ENCODE data around the gene DCDC1. TPM values are rescaled to one million over a fixed set of nuclear protein-coding genes. Genes with fewer than 3 reads are reported as not detected.

DCDC1 gene
- polyA plus RNA-seq, 4 donors, result 0.87 TPM; not detected in 3

DNA sequence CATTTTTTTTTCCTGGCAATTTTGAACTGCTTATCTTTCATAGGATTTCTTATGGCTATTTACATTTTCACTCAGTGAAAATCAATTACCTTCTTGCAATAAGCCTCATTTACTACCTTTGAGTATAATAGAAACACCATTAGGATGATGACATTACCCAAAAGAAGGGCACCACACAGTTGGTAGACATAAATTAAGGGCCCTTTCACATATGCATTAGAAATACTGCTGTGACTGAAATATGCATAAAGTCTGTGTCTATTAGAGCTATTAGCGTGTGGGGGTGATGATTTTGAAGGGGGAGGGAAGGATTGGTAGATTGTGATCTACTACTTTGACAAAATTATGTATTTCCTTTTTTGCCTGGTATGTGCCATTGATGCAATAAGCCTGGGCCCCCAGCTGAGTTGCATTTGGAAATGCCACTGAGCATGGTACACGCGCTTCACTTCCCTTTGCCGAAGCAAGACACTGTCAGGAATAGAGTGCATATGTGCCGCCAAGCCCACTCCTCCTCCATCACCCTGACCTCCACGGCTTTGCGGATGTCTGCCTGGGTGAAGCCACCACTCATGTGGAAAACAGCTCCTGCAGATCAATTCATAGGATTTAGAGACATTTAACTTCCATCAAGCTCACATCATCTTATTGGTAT lies 339.3 kb downstream of the DCDC1 start:
- Histone ChIP-seq H3K9me3 (ENCODE audit: control insufficient read depth in 2 of 2, insufficient read depth in 1 of 2, low read depth in 1 of 2, low read length in 1 of 2) (no peaks in the 10 kb centered on the region), H3K4me1 (ENCODE audit: control insufficient read depth in 3 of 3, insufficient read depth in 2 of 3, low read depth in 1 of 3, low read length in 2 of 3) (no peaks in the 10 kb centered on the region), H3K4me3 (ENCODE audit: low read depth in 1 of 3, low read length in 3 of 3) (no peak overlapping the region), H3K36me3 (ENCODE audit: control insufficient read depth in 3 of 3, insufficient read depth in 2 of 3, low read depth in 1 of 3, low read length in 3 of 3) (no peaks in the 10 kb centered on the region), H3K27ac (ENCODE audit: low read depth in 1 of 3, low read length in 2 of 3) (no peak overlapping the region), H3K27me3 (ENCODE audit: control insufficient read depth in 3 of 3, insufficient read depth in 3 of 3, low read length in 3 of 3) (no peaks in the 10 kb centered on the region)
- DNase-seq, result no peak
- 81 to 85% (median 83%) methylated on average over 7 of the region's 7 CpGs for WGBS, 3 donors
- no peak for FAIRE-seq

DNA sequence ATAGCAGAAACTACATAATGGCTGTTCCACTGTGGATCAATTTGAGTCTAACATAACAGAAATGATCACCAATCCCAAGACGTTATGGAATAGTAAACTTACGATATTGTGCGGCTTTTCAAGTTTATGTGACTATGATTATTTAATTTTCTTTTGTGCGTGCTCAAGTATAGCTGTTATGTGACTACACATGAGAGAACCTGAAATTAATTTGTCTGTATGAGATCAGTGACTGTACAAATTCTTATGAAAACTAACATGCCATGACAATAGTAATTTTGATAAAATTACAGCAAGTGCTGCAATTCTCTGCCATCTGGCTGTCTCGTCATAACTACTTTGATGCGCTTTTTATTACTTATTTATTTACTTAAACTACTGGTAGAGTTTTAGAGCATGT lies 343.2 kb downstream of the DCDC1 start:
- FAIRE-seq, result no peak
- H3K27me3 ChIP-seq (ENCODE audit: control insufficient read depth in 3 of 3, insufficient read depth in 3 of 3, low read length in 3 of 3), result no peaks in the 10 kb centered on the region

DNA sequence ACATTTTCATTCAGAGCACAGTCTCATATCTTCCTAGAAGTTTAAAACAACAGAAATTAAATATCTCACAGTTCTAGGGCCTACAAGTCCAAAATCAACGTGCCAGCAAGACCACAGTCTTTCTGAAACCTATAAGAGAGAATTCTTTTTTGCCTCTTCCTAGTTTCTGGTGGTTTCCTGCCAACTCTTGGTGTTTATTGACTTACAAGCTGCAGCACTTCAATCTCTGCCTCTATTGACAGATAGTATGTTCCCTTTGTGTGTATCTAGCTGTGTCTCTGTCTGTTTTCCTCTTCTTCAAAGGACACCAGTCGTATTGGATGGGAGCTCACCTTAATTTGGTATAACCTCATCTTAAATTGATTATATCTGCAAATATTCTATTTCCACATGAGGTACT lies 347.5 kb downstream of the DCDC1 start:
- Histone ChIP-seq H3K36me3 (ENCODE audit: control insufficient read depth in 3 of 3, insufficient read depth in 2 of 3, low read depth in 1 of 3, low read length in 3 of 3) (no peaks in the 10 kb centered on the region), H3K27me3 (ENCODE audit: control insufficient read depth in 3 of 3, insufficient read depth in 3 of 3, low read length in 3 of 3) (no peaks in the 10 kb centered on the region), H3K9me3 (ENCODE audit: control insufficient read depth in 2 of 2, insufficient read depth in 1 of 2, low read depth in 1 of 2, low read length in 1 of 2) (no peaks in the 10 kb centered on the region), H3K27ac (ENCODE audit: low read depth in 1 of 3, low read length in 2 of 3) (no peak overlapping the region), H3K4me1 (ENCODE audit: control insufficient read depth in 3 of 3, insufficient read depth in 2 of 3, low read depth in 1 of 3, low read length in 2 of 3) (no peaks in the 10 kb centered on the region), H3K4me3 (ENCODE audit: low read depth in 1 of 3, low read length in 3 of 3) (no peak overlapping the region)
- WGBS, 3 donors, result 22 to 67% (median 44%) methylated on average over 2 of the region's 2 CpGs
- FAIRE-seq, result no peak
- no peak for DNase-seq

More for the DNA sequence above, 343.2 kb downstream of the DCDC1 start:
- Histone ChIP-seq H3K4me1 (ENCODE audit: control insufficient read depth in 3 of 3, insufficient read depth in 2 of 3, low read depth in 1 of 3, low read length in 2 of 3) (no peaks in the 10 kb centered on the region), H3K9me3 (ENCODE audit: control insufficient read depth in 2 of 2, insufficient read depth in 1 of 2, low read depth in 1 of 2, low read length in 1 of 2) (no peaks in the 10 kb centered on the region), H3K36me3 (ENCODE audit: control insufficient read depth in 3 of 3, insufficient read depth in 2 of 3, low read depth in 1 of 3, low read length in 3 of 3) (no peaks in the 10 kb centered on the region), H3K27ac (ENCODE audit: low read depth in 1 of 3, low read length in 2 of 3) (no peak overlapping the region), H3K4me3 (ENCODE audit: low read depth in 1 of 3, low read length in 3 of 3) (no peak overlapping the region)
- 79 to 85% (median 79%) methylated on average over 6 of the region's 6 CpGs for WGBS, 3 donors
- no peak for DNase-seq

GRCh38 chr11:31019786-31020185 lies 349.8 kb downstream of the DCDC1 start:
- DNase-seq (no peak), FAIRE-seq (no peak)
- Histone ChIP-seq H3K36me3 (ENCODE audit: control insufficient read depth in 3 of 3, insufficient read depth in 2 of 3, low read depth in 1 of 3, low read length in 3 of 3) (no peaks in the 10 kb centered on the region), H3K9me3 (ENCODE audit: control insufficient read depth in 2 of 2, insufficient read depth in 1 of 2, low read depth in 1 of 2, low read length in 1 of 2) (no peaks in the 10 kb centered on the region), H3K27me3 (ENCODE audit: control insufficient read depth in 3 of 3, insufficient read depth in 3 of 3, low read length in 3 of 3) (no peaks in the 10 kb centered on the region), H3K4me3 (ENCODE audit: low read depth in 1 of 3, low read length in 3 of 3) (no peak overlapping the region), H3K27ac (ENCODE audit: low read depth in 1 of 3, low read length in 2 of 3) (no peak overlapping the region), H3K4me1 (ENCODE audit: control insufficient read depth in 3 of 3, insufficient read depth in 2 of 3, low read depth in 1 of 3, low read length in 2 of 3) (no peaks in the 10 kb centered on the region)
- WGBS, 3 donors, result 39 to 59% (median 56%) methylated on average over 4 of the region's 4 CpGs

DNA sequence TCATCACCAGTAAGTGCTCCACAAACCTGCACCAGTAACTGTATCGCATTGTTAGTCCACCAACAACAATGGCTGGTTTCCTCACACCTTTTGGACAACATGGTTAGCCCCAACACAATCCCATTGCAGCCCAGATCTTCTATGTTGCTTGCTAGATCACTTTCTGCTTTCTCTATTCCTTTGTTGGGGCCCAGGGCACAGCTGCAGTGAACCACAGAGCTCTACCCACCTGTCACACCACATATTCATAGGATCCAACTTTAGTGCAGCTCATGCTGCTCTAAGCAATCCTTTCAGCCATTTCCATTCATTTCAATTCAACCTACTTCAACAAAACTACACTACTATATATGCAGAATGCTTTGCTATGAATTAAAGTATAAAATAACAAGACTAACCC lies 364.3 kb downstream of the DCDC1 start:
- no peak for FAIRE-seq

DNA sequence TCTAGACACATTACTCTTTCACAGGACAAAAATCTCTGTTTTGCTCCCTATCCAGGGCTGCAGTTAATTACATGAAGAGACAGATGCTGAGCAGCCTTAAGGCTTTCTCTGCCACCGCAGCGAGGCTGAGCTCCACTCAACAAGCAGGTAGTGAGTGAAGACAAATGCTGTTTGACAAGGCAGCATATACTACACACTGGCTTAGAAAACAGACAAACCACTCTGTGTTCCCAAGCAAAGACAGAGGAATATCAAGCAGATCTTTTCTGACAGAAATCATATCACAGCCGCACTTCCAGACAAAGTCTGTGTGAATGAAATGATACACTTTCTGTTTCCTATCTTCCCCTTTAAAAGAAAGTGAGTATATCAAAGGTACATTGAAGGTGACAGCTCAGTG lies 368.1 kb downstream of the DCDC1 start:
- Histone ChIP-seq H3K36me3 (ENCODE audit: control insufficient read depth in 3 of 3, insufficient read depth in 2 of 3, low read depth in 1 of 3, low read length in 3 of 3) (no peaks in the 10 kb centered on the region), H3K4me3 (ENCODE audit: low read depth in 1 of 3, low read length in 3 of 3) (no peak overlapping the region), H3K27me3 (ENCODE audit: control insufficient read depth in 3 of 3, insufficient read depth in 3 of 3, low read length in 3 of 3) (no peaks in the 10 kb centered on the region), H3K27ac (ENCODE audit: low read depth in 1 of 3, low read length in 2 of 3) (no peak overlapping the region), H3K4me1 (ENCODE audit: control insufficient read depth in 3 of 3, insufficient read depth in 2 of 3, low read depth in 1 of 3, low read length in 2 of 3) (no peaks in the 10 kb centered on the region), H3K9me3 (ENCODE audit: control insufficient read depth in 2 of 2, insufficient read depth in 1 of 2, low read depth in 1 of 2, low read length in 1 of 2) (no peaks in the 10 kb centered on the region)
- WGBS, 3 donors, result 67 to 89% (median 80%) methylated on average over 3 of the region's 3 CpGs
- DNase-seq (no peak), FAIRE-seq (no peak)

More for the DNA sequence above, 364.3 kb downstream of the DCDC1 start:
- Histone ChIP-seq H3K27me3 (ENCODE audit: control insufficient read depth in 3 of 3, insufficient read depth in 3 of 3, low read length in 3 of 3) (no peaks in the 10 kb centered on the region), H3K4me3 (ENCODE audit: low read depth in 1 of 3, low read length in 3 of 3) (no peak overlapping the region), H3K27ac (ENCODE audit: low read depth in 1 of 3, low read length in 2 of 3) (no peak overlapping the region), H3K4me1 (ENCODE audit: control insufficient read depth in 3 of 3, insufficient read depth in 2 of 3, low read depth in 1 of 3, low read length in 2 of 3) (no peaks in the 10 kb centered on the region), H3K36me3 (ENCODE audit: control insufficient read depth in 3 of 3, insufficient read depth in 2 of 3, low read depth in 1 of 3, low read length in 3 of 3) (no peaks in the 10 kb centered on the region), H3K9me3 (ENCODE audit: control insufficient read depth in 2 of 2, insufficient read depth in 1 of 2, low read depth in 1 of 2, low read length in 1 of 2) (no peaks in the 10 kb centered on the region)
- 83 to 88% (median 87%) methylated on average over 1 of the region's 1 CpG for WGBS, 3 donors
- no peak for DNase-seq

DNA sequence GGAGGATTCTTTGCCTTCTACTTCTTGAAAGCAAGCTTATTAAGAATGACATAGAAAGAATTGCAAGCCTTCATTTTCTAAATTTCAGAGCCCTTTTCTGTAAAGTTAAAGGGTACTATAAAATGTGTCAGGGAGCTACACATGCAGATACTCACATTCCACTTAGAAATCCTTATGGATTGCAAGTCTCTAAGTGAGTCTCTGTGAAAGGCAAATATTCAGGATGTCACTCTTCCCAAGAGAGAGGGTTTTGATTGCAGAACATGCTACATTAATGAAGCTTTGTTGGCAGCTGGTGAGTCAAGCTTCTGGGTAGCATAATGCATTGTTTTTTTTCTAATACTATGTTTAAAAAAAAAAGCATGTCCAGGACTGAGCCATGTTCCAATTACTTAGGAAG lies 369.2 kb downstream of the DCDC1 start:
- Histone ChIP-seq H3K27me3 (ENCODE audit: control insufficient read depth in 3 of 3, insufficient read depth in 3 of 3, low read length in 3 of 3) (no peaks in the 10 kb centered on the region), H3K4me1 (ENCODE audit: control insufficient read depth in 3 of 3, insufficient read depth in 2 of 3, low read depth in 1 of 3, low read length in 2 of 3) (no peaks in the 10 kb centered on the region), H3K4me3 (ENCODE audit: low read depth in 1 of 3, low read length in 3 of 3) (no peak overlapping the region), H3K36me3 (ENCODE audit: control insufficient read depth in 3 of 3, insufficient read depth in 2 of 3, low read depth in 1 of 3, low read length in 3 of 3) (no peaks in the 10 kb centered on the region), H3K9me3 (ENCODE audit: control insufficient read depth in 2 of 2, insufficient read depth in 1 of 2, low read depth in 1 of 2, low read length in 1 of 2) (no peaks in the 10 kb centered on the region), H3K27ac (ENCODE audit: low read depth in 1 of 3, low read length in 2 of 3) (no peak overlapping the region)
- no peak for DNase-seq
- FAIRE-seq, result no peak

DNA sequence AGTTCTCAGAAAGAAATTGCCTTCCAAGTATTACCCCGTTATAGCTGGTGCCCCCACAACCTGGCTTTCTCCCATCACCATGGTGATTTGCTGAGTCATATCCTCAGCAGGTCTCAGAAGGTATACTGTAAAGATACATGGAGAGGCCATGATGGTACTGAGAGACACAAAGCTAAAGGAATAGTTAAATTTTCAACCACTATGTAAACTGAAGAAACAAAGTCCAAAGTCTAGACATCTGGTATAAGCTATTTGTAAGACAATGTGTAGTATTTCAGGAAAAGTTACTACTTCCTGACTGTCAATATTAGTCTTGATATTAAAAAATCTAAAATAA lies 377.1 kb downstream of the DCDC1 start:
- H3K4me3 ChIP-seq (ENCODE audit: low read depth in 1 of 3, low read length in 3 of 3), result no peak overlapping the region
- peak overlapping the region in 1 of 3 donors; percentile 29 for H3K27ac ChIP-seq (ENCODE audit: low read depth in 1 of 3, low read length in 2 of 3)
- H3K9me3 ChIP-seq (ENCODE audit: control insufficient read depth in 2 of 2, insufficient read depth in 1 of 2, low read depth in 1 of 2, low read length in 1 of 2), result no peaks in the 10 kb centered on the region
- DNase-seq, result peak in 1 of 2 donors; percentile 77
- H3K36me3 ChIP-seq (ENCODE audit: control insufficient read depth in 3 of 3, insufficient read depth in 2 of 3, low read depth in 1 of 3, low read length in 3 of 3), result no peaks in the 10 kb centered on the region
- no peaks in the 10 kb centered on the region for H3K27me3 ChIP-seq (ENCODE audit: control insufficient read depth in 3 of 3, insufficient read depth in 3 of 3, low read length in 3 of 3)
- FAIRE-seq, result no peak
- H3K4me1 ChIP-seq (ENCODE audit: control insufficient read depth in 3 of 3, insufficient read depth in 2 of 3, low read depth in 1 of 3, low read length in 2 of 3), result peaks cover 0 to 10% (median 0%) of the 10 kb centered on the region in 3 donors
- 4 to 30% (median 10%) methylated on average over 1 of the region's 1 CpG for WGBS, 3 donors

GRCh38 chr11:30991802-30992512 lies 377.6 kb downstream of the DCDC1 start:
- H3K27me3 ChIP-seq (ENCODE audit: control insufficient read depth in 3 of 3, insufficient read depth in 3 of 3, low read length in 3 of 3), result no peaks in the 10 kb centered on the region
- 59 to 75% (median 64%) methylated on average over 2 of the region's 2 CpGs for WGBS, 3 donors
- H3K27ac ChIP-seq (ENCODE audit: low read depth in 1 of 3, low read length in 2 of 3), result peak overlapping the region in 1 of 3 donors; percentile 29
- no peaks in the 10 kb centered on the region for H3K9me3 ChIP-seq (ENCODE audit: control insufficient read depth in 2 of 2, insufficient read depth in 1 of 2, low read depth in 1 of 2, low read length in 1 of 2)
- H3K4me1 ChIP-seq (ENCODE audit: control insufficient read depth in 3 of 3, insufficient read depth in 2 of 3, low read depth in 1 of 3, low read length in 2 of 3), result peaks cover 0 to 10% (median 0%) of the 10 kb centered on the region in 3 donors
- FAIRE-seq (no peak), DNase-seq (no peak)
- H3K36me3 ChIP-seq (ENCODE audit: control insufficient read depth in 3 of 3, insufficient read depth in 2 of 3, low read depth in 1 of 3, low read length in 3 of 3), result no peaks in the 10 kb centered on the region
- H3K4me3 ChIP-seq (ENCODE audit: low read depth in 1 of 3, low read length in 3 of 3), result no peak overlapping the region
